ENCODE results near the gene ANKRD55.
"Not testable (repeated sequence)": the region's sequence is repeated elsewhere in the genome, so short reads cannot be mapped to it uniquely, and the experiment has no call there.

The ANKRD55 gene

DNA sequence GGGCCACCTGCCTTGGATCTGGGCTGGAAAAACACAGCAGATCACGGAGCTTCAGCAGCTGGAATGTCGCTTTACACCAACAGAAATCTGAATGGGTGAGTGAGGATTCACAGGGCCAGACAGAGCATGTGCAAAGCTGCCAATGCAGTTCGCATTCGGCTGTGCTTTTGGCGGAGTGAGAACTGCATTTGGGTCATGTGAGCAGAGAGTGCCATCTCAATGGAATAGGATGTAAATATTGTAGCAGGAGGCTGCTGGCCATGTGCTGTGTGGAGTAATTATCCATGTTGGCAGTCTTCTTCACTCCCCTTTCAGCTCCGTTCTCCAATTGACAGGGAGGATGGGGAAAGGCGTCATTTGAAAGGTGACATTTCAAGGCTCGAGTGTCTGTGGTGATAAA, at the start of gene ANKRD55:
ANKRD55 (minus strand) TSS at position 101 of the 400 bp plus-strand sequence. CDS start 417 bp downstream, outside the sequence.
- DNase-seq = no peak

DNA sequence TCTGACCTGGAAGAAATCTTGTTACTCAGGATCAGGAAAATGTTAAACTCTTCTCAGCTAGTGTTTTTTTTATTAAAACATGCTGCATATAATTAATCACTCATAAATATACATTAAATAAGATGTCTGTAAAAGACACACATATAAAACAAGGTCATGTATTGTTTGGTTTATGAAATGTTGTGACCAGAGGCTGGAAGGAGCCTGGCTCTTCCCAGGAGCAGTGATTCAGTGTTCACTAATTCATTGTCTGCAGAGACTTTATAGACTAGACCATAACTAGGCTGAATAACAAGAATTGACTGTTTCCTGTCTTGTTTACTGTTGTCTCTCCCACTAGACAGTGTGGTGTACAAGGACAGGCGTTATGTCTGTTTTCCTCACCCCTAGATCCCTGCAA, 49.1 kb upstream of the ANKRD55 start:
- DNase-seq = no peak

DNA sequence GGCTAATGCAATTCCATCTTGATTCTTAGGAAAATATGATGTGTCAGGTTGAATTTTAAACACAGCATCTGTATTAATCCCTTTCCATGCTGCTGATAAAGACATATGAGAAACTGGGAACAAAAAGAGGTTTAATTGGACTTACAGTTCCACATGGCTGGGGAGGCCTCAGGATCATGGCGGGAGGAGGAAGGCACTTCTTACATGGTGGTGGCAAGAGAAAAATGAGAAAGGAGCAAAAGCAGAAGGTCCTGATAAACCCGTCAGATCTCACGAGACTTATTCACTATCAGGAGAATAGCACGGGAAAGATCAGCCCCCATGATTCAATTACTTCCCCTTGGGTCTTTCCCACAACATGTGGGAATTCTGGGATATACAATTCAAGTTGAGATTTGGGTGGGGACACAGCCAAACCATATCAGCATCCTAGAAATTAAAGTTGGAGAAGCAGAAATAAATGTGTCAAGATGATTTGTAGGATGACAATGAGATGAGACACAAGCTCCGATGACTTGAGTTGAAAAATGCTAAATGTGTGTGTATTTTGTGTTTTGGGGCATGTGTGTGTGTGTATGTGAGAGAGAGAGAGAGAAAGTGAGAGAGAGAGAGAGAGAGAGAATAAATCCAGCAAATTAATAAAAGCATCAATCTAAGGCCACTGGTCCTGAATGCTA, 48.5 kb upstream of the ANKRD55 start:
- DNase-seq = no peak

DNA sequence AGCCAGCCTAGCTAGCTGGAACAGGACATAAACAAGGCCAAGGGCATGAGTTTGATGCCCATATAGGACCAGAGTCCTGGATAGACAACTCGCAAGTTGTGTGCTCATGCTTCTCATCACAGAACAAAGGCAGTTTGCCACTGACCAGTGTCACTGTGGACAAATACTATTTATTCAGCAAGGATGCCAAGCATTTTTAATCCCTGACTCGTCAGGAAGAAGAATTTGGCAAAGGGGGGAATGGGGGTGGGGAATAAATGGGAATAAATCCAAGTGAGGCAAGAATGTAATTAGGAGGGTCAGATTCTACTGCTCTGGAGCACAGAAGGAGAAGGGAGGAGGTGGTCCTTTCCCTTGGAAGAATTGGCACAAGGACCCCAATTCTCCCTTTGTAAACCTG, 46.8 kb upstream of the ANKRD55 start:
- no peak for DNase-seq

DNA sequence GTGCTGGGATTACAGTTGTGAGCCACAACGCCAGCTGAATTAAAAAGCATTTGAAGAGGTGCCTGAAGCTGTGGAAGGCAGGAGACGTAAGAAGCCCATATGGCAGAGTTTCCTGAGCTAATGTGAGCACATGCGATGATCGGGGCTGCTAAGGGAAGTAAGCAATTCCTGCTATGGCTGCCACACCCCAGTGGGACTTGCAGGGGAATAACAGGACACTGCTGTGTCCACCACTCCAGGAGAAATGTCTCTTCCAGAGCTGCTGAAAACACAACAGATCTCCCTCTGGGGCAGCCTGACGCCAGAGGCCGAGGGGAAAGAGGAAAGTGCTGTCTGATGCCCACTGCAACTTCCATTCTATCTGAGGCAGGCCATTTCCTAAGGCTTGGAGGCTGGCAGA, 46.2 kb upstream of the ANKRD55 start:
- no peak for DNase-seq

DNA sequence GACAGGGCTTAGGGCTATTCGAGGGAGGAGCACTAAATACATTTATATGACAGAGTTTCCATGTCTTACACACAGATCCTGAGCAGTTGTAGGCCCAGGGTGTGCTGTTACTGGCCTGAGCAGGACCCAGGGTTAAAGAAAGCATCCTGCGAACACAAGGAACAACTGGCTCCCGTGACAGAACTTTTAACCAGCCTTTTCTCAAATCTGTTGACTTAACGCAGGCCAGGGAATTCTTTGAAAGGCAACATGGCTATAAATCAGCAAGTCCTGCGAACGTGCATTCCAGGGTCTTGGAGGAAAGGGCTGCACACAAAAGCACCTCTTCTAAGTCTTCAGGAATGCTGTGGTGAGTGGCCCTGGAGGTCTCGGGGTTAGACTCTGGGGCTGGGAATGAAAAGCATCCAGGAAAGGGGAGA, 45.2 kb upstream of the ANKRD55 start:
- no peak for DNase-seq

DNA sequence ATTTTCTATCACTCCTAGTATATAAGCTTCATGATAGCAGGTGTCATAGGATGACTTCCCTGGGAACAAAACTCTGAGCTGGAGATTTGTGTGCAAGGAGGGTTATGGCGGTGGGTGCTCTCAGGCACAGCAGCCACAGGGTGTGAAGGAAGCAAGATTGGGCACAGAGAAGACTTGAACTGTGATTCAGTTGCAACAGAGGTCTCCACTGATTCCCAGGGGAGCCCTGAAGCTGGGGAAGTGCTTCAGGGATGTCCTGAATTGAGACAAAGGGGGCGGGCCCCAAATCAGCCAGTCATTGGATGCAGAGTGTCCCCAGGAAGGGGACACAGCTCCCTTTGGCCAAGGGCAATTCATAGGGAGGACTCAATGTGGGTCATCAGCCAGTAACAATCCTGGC, 44.4 kb upstream of the ANKRD55 start:
- no peak for DNase-seq

DNA sequence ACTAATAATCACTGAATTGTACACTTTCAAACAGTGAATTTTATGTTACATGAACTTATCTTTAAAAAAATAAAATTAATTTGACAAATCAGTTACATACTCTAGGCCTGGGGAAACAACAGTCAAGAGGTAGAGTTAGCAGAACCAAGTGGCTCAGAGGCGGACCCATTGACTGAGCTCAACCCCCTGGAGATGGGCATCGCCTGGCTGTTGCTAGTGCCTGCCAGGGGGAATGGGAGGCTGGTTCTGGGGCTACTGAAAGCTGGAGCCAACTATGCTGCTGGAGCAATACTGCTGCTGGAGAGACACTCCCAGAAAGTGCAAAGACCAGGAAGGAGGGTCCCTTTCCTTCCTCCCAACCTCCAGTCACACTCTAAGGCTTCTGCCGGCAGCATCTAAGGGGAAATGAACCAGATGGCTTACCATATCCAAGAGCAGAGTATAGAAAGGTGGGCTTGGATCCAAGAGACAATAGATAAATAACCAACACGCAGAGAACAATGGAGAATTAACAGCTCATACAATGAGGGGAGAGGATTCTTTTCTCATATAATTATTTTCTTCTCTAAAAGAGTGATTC, 40.3 kb upstream of the ANKRD55 start:
- DNase-seq = no peak

DNA sequence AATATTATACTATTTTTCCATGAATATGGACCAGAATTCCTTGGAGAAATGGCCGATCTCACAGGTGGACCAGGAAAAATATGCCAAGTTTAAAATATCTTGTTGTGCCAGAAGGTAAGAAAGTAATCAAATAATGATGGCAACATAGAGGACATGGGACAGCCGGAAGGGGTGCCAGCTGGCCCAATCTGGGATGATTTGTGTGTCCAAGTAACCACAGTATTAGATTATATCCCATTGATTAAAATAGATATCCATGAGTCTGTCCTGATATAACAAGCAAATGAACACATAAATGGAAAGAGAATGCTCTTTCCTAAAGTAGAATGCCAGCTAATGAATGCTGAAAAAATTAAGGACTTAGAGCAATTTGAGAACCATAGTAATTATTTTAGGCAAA, 39.6 kb upstream of the ANKRD55 start:
- DNase-seq = no peak

DNA sequence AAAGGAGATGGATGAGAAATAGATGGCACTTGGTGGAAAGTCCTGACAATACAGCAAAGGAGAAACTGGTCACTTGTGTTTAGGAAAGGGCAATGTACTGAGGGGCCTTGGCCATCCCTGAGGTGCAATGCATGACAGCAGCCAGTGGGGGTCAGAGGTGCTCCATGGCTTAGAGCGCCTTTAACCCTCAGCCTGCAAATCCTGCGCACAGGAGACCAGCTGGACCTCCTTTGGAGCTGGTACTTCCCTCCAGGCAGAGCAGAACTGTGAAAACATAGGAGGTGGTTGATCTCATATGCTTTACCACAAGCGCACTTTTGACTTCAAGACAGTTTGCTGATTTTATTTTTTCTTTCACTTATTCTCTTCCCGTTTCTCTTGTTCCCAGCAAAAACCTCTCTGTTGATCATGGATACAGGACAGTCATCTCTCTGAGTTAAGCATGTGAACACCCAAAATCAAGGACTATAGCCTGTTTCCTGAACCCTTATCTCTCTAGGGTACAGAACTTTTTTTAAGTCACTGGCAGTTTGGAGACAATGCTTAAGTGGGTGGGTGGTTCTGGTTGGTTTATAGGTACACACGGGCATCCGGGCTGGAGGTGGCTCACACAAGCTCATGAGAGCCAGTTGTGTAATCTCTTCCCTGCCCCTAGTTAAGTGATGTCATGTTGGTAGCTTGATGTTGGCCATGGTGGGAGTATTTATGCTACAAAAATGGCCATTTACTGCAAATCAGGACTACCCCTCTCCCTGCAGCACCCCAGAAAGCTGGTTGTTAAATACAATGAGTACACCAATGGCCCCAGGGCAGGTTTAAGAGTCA, 37.6 kb upstream of the ANKRD55 start:
- DNase-seq = peak; percentile 72 to 82

DNA sequence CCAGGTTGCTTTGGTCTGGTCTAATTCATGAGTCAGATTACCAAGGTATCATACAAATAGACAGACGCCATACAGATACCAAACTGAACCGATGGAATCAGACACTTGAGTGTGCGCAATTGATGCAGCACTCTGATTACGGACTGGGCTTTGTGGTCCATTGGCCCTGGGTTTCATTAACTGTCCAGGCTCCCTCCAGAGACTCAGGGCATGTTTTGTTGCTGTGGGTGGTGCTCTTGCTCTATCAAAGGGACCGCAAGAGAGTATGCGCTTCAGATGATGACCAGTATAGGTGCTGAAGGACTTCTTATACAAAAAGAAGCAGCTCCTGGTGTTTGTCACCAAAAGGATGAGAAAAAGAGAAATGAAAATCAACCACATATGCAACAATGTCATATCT, 36.9 kb upstream of the ANKRD55 start:
- DNase-seq = no peak

DNA sequence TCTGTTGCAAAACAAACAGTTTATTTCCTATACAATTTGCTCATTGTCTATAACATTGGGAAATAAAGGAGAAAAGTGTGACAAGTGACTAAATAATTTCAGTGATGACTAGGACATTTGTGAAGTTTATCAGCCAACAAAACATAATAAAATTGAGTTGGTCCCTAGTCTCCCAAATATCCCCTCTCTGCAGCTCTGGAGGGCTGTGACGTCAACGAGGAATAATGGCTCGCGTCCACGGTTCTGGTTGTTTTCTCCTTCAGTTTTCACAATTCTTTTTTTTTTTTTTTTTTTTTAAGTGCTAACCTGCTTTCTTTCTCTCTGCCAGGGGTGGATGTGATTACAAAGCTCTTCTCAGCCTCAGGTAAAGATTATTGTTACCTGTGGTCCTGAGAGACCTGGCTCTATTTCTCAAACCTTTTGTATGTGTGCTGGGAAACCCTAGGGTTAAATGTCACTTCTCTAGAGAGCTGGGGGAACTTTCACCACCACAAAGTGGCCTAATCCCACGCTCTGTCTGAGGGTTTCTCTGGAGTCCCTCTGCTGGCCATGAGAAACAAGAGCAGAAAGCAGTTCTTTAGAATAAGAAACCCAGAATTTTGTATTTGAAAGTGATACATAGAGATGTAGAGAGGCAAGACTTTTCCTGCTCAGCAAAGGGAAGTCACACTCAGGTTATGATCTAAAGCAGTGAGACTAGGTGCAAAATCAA, 36.2 kb upstream of the ANKRD55 start:
- peak; percentile 12 to 22 for DNase-seq

DNA sequence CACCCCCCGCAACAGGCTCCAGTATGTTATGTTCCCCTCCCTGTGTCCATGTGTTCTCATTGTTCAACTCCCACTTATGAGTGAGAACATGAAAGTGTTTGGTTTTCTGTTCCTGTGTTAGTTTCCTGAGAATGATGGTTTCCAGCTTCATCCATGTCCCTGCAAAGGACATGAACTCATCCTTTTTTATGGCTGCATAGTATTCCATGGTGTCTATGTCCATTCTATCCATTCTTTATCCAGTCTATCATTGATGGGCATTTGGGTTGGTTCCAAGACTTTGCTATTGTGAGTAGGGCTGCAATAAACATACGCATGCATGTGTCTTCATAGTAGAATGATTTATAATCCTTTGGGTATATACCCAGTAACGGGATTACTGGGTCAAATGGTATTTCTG, 35.6 kb upstream of the ANKRD55 start:
- DNase-seq = not testable (repeated sequence)

DNA sequence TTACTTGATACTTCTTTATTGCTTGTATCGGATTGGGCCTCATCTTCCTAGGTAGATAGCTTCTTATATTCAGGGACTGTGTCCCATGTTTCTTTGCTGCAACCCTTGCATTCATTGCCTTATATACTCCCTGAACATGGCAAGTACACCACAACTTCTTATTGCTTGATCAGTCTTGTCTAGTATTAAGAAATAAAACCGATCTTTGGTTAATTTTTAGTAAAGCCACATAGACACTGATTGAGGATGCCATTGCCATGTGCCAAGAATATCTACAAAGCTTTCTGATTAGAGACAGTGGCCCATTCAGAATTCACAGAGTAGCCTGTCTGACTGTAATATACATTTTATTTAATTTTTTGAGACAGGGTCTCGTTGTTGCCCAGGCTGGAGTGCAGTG, 34.7 kb upstream of the ANKRD55 start:
- DNase-seq = no peak

DNA sequence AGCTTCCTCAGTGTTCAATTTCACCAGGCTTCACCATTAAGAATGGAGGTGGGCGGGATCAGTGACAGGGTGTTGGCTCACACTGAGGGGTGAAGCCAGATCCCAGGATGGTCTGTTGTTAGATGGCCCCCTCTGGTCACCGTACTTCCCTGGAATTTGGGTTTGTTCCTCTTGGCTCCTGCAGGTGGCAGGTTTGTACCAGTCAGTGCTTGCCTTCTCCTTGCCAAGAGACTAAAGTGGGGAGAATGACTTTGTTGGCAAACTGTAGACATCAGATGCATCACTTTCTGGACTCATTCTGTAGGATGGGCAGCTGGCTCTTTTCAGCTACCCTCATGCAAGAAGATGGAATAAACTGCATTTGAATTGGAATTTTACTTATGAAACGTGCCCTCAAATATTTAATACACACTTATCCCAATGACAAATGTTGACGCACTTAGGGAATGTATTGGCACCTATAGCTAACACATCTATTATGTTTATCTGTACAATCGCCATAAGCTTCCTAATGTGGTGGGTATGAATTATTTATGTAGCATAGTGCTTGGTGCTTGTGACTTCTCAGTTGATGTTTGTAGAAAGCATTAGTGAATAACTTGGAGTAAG, 31.4 kb upstream of the ANKRD55 start:
- DNase-seq = peak in 1 of 2 donors; percentile 4

DNA sequence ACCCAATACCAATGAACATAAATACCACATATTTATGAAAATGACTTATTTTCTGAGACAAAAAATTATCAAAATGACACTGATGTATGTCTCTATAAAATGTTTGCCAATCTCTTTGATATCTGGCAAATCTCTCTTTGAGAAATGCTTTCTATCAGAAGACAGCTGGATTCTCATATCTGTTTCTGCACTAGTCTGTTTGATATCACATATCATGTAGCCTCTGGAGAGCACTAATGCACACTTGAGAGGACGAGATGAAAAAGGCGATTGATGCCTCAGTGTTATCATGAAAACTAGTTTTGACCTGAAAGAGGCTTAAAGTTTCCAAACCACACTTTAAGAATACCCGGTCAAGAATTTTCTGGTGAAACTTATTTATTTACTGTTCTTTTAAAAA, 29.1 kb upstream of the ANKRD55 start:
- no peak for DNase-seq

DNA sequence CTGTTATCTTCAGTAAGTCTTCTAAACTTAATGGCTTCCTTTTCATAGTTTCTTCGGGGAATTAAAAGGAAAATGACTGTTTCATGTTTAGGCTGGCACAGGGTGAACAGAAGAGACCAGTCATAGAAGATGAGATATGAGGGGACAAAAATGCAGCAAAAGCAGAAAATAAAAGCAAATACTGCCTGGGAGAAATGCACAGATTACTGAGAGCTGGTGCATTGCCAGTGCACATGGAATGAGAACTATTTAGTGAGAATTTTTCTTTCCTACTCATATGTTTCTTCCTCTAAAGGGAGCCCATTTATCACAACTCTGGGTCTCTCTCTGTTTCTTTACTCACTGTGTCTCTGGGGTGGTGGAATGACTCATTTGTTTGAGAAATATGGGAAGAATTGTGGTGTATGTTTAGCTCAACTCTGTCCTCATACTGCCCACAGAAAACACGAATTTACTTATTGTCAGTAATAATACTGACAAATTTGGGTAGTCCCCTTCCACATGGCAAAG, 25.9 kb upstream of the ANKRD55 start:
- no peak for DNase-seq

DNA sequence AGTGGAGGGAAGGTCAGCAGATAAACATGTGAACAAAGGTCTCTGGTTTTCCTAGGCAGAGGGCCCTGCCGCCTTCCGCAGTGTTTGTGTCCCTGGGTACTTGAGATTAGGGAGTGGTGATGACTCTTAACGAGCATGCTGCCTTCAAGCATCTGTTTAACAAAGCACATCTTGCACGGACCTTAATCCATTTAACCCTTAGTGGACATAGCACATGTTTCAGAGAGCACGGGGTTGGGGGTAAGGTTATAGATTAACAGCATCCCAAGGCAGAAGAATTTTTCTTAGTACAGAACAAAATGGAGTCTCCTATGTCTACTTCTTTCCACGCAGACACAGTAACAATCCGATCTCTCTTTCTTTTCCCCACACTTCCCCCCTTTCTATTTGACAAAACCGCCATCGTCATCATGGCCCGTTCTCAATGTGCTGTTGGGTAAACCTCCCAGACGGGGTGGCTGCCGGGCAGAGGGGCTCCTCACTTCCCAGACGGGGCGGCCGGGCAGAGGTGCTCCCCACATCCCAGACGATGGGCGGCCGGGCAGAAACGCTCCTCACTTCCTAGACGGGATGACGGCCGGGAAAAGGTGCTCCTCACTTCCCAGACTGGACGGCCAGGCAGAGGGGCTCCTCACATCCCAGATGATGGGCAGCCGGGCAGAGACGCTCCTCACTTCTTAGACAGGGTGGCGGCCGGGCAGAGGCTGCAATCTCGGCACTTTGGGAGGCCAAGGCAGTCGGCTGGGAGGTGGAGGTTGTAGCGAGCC, 24.8 kb upstream of the ANKRD55 start:
- DNase-seq = not testable (repeated sequence)

DNA sequence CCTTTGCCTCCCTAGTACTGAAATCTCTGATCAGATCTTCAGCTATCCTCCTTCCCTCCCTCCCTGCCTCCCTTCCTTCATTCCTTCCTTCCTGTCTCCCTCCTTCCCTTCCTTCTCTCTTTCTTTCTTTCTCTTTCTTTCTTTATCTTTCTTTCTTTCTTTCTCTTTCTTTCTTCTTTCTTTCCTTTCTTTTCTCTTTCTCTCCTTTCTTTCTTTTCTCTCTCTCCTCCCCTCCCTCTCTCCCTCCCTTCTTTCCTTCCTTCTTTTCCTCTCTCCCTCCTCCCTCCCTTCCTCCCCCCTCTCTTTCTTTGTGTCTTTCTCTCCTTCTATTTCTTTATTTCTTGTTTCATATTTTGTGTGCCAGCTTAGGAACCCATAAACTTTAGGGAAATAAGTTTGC, 23.9 kb upstream of the ANKRD55 start:
- DNase-seq = no peak

DNA sequence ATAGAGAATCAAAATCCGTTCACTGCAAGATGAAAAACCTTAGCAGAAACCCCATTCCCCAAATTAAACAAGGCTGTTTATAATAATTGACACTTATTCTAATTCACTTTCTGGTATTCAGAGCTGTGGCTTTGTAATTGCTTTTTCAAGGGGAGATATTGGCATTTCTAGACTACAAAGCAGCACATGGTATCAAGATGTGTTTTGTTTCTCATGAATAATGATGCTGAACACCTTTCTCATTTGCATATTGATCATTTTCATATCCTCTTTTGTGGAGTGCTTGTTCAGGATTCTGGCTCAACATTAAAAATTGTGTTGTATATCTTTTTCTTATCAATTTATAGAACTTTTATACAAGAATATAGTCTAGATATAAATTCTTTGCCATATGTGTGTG, 22.4 kb upstream of the ANKRD55 start:
- DNase-seq = no peak

DNA sequence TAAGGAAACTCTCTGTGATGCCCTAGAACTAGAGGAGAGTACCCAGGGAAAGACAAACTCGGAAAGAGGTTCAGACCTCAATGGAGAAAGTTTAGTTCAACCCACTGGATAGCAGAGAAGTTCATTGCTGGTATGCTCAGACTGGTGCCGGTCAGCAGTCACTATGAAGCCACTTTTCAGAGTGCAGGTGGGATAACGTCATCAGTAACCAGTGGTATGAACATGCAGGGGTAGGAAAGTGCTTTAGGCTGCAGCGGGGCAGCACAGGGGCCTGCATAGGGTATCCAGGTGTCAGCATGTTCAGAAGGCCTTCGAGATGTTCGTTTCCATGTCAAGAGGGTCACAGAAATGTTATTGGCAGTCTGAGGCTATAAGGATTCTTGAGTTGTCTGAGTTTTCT, 20.8 kb upstream of the ANKRD55 start:
- no peak for DNase-seq

DNA sequence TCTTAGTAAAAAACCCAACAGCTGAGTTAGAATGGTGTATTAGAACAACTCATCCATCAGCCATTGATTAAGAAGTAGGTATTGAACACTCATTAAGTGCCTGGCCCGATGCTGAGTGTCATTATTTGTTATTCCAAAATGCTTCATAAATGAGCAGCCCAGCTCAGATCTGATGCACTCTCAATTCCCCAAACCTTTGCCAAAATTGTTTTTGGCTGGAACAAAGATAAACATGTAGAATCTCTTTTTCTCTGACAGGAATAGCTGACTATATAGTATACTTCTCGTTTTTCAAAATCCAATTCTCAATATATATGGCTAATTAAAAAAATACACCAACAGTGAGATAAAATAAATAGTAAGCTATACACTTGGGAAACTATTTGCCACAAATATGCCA, 20.0 kb upstream of the ANKRD55 start:
- DNase-seq = no peak

Data from activated CD4-positive, alpha-beta T cell treated with anti-CD3 and anti-CD28 coated beads for 4 hours (primary cell).